NCI-H510A treated with DMSO at 0.1 percent for 48 hours (cell line): ENCODE data around the gene KCTD16.

ENCODE experiments used
- DNase-seq: peaks from one replicate; lab custom pipeline; 2025; lab: John Stamatoyannopoulos, UW

KCTD16 gene

GRCh38 chr5:144405991-144406390 is 235.3 kb downstream of the KCTD16 start:
- DNase-seq = no peak

DNA sequence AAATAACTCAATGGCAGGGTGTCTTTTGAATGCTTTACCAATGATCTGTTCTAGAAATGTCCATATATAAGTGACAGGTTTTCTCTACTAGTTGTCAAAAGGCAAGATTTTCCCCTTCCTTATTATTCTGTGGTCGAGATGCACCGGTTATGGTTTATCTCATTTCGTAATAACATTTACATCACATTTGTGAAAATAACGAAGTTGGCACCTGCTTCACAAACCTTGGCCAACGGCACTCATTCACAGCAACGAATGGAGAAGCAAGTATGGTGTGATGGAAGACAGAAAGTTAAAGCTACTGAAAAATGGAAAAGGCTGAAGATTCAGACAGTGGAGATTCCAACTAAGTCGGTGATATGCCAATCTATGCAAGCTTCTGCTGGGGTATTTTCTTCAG is 235.8 kb downstream of the KCTD16 start:
- DNase-seq = no peak

GRCh38 chr5:144414202-144415029 is 243.7 kb downstream of the KCTD16 start:
- no peak for DNase-seq

DNA sequence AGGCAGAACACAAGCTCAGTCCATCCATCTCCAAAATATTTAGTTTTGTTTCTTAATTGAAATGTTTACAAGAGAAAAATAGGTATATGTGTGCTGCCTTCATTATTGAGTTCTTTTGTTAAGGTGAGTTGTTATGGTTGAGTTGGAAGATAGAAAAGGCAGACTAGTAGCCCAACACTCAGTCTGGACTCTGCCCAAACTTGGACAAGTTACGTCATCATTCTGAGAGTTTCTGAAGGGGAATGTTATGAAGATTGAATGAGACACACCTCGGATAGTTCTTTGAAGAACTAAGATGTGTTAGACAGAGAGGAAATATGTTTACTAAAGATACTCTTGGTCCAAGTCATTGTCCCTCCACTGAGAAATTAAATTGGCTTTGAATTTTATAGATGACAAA is 245.5 kb downstream of the KCTD16 start:
- DNase-seq = no peak

GRCh38 chr5:144418719-144419118 is 248.0 kb downstream of the KCTD16 start:
- no peak for DNase-seq

GRCh38 chr5:144421411-144421810 is 250.7 kb downstream of the KCTD16 start:
- no peak for DNase-seq

GRCh38 chr5:144422018-144422727 is 251.5 kb downstream of the KCTD16 start:
- no peak for DNase-seq

DNA sequence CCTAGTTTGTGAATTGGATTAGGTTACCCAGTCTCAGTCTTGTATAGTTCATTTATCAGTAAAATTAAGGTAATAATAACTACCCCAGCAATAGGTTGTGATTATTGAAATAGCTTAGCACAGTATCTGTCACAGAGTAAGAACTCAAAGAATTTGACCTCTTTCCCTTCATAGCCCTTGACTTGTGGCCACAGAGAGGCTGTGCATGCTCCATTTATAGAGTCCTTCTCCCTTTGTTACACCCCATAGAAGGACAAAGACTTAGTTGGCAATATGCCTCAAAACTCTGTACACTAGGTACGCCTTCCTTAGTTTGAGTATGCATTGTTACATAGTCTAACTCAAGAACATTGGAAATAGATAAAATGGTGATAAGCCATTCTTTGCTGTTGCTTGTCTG is 257.2 kb downstream of the KCTD16 start:
- no peak for DNase-seq

DNA sequence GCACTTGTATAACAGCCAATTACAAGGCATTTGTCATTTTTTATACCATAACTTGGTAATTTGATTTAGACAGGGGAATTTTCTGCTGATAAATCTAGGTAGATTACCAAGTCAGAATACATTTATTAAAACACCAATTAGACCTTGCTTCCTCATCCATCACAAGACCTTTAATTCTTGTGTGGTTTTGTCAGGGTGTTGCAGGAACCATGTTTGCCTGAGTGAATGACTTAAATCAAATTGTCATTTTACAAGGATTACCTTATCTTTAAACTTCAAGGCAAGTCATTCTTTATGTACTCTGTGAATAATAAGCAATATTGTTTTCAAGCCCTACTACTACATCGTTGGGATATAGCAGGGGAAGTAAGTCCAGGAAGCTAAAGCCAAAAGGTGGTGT is 257.7 kb downstream of the KCTD16 start:
- no peak for DNase-seq

GRCh38 chr5:144429405-144429804 is 258.7 kb downstream of the KCTD16 start:
- no peak for DNase-seq

DNA sequence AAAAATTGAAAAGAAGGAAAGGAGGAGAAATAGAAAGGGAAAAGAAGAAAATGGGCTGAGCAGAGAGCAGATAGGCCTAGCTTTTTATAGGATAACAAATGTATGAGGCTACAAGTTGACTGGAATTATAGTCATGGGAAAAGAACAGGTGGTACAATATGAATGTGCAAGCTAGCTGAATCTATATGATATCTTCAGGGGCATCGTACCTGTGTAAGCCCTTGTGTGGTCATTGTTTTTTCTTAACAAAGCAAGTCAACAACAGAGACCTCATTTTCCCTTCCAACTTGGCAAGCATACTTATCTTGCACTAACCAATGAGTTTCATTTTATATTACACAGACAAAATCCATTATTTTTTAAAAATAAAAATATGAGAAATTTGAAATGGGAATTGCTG is 259.2 kb downstream of the KCTD16 start:
- DNase-seq = no peak

GRCh38 chr5:144433140-144433822 is 262.6 kb downstream of the KCTD16 start:
- DNase-seq = no peak

GRCh38 chr5:144433893-144434292 is 263.2 kb downstream of the KCTD16 start:
- DNase-seq = no peak

- no peak for DNase-seq
These were observed 265.3 kb downstream of the KCTD16 start for GRCh38 chr5:144436007-144436406.

- no peak for DNase-seq
These were observed 267.6 kb downstream of the KCTD16 start for GRCh38 chr5:144438237-144438636.

DNA sequence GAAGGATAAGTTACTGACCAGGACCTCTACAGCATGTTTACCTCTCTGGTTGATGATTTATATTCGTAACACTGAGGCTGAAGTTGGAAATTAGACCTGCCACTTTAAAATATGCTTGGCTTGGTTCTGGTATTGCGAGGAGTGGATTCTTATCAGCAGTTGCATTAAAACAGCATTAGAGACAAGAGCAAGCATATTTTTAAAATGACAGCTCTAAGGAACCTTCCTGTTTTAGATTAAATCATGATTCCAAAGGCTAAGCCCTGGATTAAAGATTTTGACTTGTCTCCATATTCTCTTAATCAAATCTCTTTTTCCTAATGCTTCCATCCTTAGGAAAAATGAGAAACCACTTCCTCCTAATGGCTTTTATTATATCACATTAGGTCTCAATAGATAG is 277.8 kb downstream of the KCTD16 start:
- no peak for DNase-seq

- no peak for DNase-seq
These were observed 280.7 kb downstream of the KCTD16 start for GRCh38 chr5:144451187-144451973.

DNA sequence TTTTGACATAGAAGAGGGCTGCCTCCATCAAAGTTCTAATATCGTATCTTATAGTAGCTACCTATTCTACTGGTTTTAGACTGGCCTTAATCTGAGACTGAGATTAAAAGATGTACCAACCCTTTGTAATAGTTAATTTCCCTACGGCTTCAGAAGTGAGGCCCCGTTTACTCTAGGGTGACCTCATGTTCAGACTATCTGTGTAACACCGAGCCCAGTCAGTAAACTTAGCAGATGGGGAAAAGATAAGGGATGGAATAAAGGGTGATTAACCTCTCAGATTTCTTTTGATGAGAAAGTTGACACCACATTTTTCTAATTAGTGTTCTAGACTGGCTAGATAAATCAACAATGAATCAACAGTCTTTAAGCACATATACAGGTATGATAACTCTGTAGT is 283.1 kb downstream of the KCTD16 start:
- no peak for DNase-seq

- DNase-seq = no peak
These were observed 286.5 kb downstream of the KCTD16 start for GRCh38 chr5:144457160-144457559.

GRCh38 chr5:144458216-144458615 is 287.5 kb downstream of the KCTD16 start:
- DNase-seq = no peak

- peak; percentile 25 for DNase-seq
These were observed 289.9 kb downstream of the KCTD16 start for GRCh38 chr5:144460600-144460999.

- DNase-seq = no peak
These were observed 291.9 kb downstream of the KCTD16 start for GRCh38 chr5:144462577-144462976.
